Lower leg skin (tissue), 4 donors: Measurements from ENCODE around the gene FAM171A1. TPM values are rescaled to one million over a fixed set of nuclear protein-coding genes. Genes with fewer than 3 reads are reported as not detected.
"Not testable (repeated sequence)": the region's sequence is repeated elsewhere in the genome, so short reads cannot be mapped to it uniquely, and the experiment has no call there.

Source experiments
- DNase-seq, 2 donors: peaks; one replicate each; pipeline ENCODE4 v3.0.0-alpha.2; 2019; ENCODE audit warnings: low spot score in 2 of 2
- H3K4me3 ChIP-seq: fragments of 200-600 bp; sonication (generic); 2 replicates; pipeline ENCODE4 v1.5.1; 2017; ENCODE audit warnings: mild to moderate bottlenecking, low read depth; ENCODE audit not compliant: poor library complexity, severe bottlenecking
- POLR2A ChIP-seq, 2 donors: fragments of 450-650 bp; IDR thresholded peaks; one replicate each; pipeline ENCODE4 v1.6.1; 2016 to 2017; ENCODE audit warnings: antibody characterized with exemption in 2 of 2, mild to moderate bottlenecking in 1 of 2, moderate library complexity in 1 of 2
- WGBS, 2 donors: methylation state at CpG; one replicate each; pipeline ENCODE4 v1.1.5; 2018; 5-methylcytosine and 5-hydroxymethylcytosine counted together
- intact Hi-C: fragments of 100-400 bp; cut with DNase I; formaldehyde crosslinking; loops from one replicate; pipeline ENCODE4 v1.15.0; 2023; ENCODE audit warnings: low total_unique reads
- total RNA-seq, 4 donors: library from RNA; depleted of rRNA; stranded (reverse); fragments of >200 nt; gene quantifications; one replicate each; pipeline ENCODE4 v1.1.0, GENCODE V29; 2016
- TF ChIP-seq, protein P1 (sequence below), 3 donors: fragments of 450-650 bp; IDR thresholded peaks; one replicate each; pipeline ENCODE4 v1.5.1; 2016; ENCODE audit warnings: antibody characterized with exemption in 3 of 3, mild to moderate bottlenecking in 3 of 3, moderate library complexity in 2 of 3

Gene FAM171A1
- total RNA-seq, 4 donors from 2014 or later = 2.7 to 5.4 (median 3.1) TPM

DNA sequence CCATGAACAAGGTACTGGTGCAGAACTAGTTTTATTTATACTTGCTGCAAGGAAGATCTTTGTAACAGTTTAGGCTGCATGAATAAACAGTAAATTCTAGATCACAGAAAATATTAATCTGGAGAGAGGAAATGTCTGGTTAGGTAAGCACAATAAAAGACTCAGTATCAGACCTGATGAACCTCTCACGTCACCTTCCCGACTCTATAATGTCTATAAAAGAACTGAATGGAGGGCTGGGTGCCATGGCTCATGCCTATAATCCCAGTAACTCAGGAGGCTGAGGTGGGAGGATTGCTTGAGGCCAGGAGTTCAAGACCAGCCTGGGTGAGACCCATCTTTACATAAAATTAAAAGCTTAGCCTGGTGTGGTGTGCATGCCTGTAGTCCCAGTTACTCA, 65.9 kb downstream of the FAM171A1 start:
- no peak for DNase-seq
- intact Hi-C loops = no loop called here
- WGBS, 2 donors = 92 to 96% methylated on average over 2 of the region's 2 CpGs
- TF ChIP-seq, protein P1, sequence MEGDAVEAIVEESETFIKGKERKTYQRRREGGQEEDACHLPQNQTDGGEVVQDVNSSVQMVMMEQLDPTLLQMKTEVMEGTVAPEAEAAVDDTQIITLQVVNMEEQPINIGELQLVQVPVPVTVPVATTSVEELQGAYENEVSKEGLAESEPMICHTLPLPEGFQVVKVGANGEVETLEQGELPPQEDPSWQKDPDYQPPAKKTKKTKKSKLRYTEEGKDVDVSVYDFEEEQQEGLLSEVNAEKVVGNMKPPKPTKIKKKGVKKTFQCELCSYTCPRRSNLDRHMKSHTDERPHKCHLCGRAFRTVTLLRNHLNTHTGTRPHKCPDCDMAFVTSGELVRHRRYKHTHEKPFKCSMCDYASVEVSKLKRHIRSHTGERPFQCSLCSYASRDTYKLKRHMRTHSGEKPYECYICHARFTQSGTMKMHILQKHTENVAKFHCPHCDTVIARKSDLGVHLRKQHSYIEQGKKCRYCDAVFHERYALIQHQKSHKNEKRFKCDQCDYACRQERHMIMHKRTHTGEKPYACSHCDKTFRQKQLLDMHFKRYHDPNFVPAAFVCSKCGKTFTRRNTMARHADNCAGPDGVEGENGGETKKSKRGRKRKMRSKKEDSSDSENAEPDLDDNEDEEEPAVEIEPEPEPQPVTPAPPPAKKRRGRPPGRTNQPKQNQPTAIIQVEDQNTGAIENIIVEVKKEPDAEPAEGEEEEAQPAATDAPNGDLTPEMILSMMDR (IDR thresholded peaks at IDR 0.05) = no peak
- no peak for TF ChIP-seq POLR2A (IDR thresholded peaks at IDR 0.05)
- no peak overlapping the region for H3K4me3 ChIP-seq

GRCh38 chr10:15302188-15302956, 68.7 kb downstream of the FAM171A1 start:
- intact Hi-C loops, H3K4me3 ChIP-seq, DNase-seq: not testable (repeated sequence)
- WGBS, 2 donors = 95% methylated on average over 15 of the region's 15 CpGs

DNA sequence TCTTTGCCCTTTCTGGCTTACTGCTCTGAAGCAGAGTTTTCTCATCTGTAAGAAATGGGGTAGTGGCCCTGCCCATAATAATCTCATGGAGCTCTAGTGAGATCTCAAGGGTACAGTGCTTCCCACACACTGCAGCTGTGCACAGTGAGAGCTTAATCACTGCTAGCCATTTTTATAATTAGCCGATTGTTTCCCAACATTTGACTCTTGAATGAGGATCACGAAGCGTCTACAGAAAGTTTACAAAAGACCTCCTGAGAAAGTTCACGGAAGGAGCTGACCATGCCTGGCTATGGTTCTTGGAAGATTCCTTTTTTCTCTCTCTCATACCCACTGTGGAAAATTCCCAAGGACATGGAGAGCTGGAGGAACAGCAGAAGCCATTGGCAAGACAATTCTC, 70.4 kb downstream of the FAM171A1 start:
- 77 to 85% methylated on average over 4 of the region's 4 CpGs for WGBS, 2 donors
- no peak overlapping the region for H3K4me3 ChIP-seq
- TF ChIP-seq, protein P1 (IDR thresholded peaks at IDR 0.05) = no peak
- no peak for TF ChIP-seq POLR2A (IDR thresholded peaks at IDR 0.05)
- no peak for DNase-seq
- intact Hi-C loops = no loop called here

- intact Hi-C loops = no loop called here
- TF ChIP-seq, protein P1 (IDR thresholded peaks at IDR 0.05) = no peak
- no peak for TF ChIP-seq POLR2A (IDR thresholded peaks at IDR 0.05)
- 81% methylated on average over 2 of the region's 2 CpGs for WGBS, 2 donors
- H3K4me3 ChIP-seq = no peak overlapping the region
- DNase-seq = no peak
Observed at GRCh38 chr10:15300145-15300544, 70.9 kb downstream of the FAM171A1 start.

DNA sequence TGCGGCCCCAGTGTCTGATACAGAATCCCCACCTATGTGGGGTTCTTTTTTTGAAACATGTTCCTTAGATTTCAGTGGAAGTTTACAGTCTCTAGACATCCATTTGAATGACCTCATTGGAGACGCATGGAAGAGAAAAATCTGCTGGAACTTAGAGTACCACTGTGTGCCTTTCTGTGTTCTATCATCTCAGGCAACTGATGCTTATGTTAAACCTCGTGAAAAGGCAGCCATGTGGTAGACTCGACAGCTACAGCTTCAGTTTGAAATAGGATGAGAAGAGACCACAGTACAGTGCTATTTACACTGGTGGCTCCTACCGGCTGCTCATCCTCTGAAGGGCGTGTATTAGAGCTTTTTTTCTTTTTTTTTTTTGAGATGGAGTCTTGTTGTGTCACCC, 74.4 kb downstream of the FAM171A1 start:
- WGBS, 2 donors = 82 to 86% methylated on average over 6 of the region's 6 CpGs
- no peak overlapping the region for H3K4me3 ChIP-seq
- TF ChIP-seq POLR2A (IDR thresholded peaks at IDR 0.05) = no peak
- TF ChIP-seq, protein P1 (IDR thresholded peaks at IDR 0.05) = no peak
- intact Hi-C loops = no loop called here
- no peak for DNase-seq

GRCh38 chr10:15295537-15296325, 75.4 kb downstream of the FAM171A1 start:
- intact Hi-C loops = no loop called here
- TF ChIP-seq POLR2A (IDR thresholded peaks at IDR 0.05) = no peak
- TF ChIP-seq, protein P1 (IDR thresholded peaks at IDR 0.05) = no peak
- H3K4me3 ChIP-seq = no peak overlapping the region
- DNase-seq = peak in 1 of 2 donors; percentile 14
- WGBS, 2 donors = 86 to 88% methylated on average over 5 of the region's 5 CpGs
